Stimulated activated CD8-positive, alpha-beta memory T cell treated with anti-CD3 and anti-CD28 coated beads, Interleukin-7, amount 100 ng/mL, for 24 hours (primary cell): Measurements from ENCODE around the gene TTC12.
"Not testable (repeated sequence)": the region's sequence is repeated elsewhere in the genome, so short reads cannot be mapped to it uniquely, and the experiment has no call there.

Experiments used
- DNase-seq: peaks from one replicate; pipeline ENCODE4 v3.0.0-alpha.2; 2020; ENCODE audit warnings: low read depth

TTC12 gene

DNA sequence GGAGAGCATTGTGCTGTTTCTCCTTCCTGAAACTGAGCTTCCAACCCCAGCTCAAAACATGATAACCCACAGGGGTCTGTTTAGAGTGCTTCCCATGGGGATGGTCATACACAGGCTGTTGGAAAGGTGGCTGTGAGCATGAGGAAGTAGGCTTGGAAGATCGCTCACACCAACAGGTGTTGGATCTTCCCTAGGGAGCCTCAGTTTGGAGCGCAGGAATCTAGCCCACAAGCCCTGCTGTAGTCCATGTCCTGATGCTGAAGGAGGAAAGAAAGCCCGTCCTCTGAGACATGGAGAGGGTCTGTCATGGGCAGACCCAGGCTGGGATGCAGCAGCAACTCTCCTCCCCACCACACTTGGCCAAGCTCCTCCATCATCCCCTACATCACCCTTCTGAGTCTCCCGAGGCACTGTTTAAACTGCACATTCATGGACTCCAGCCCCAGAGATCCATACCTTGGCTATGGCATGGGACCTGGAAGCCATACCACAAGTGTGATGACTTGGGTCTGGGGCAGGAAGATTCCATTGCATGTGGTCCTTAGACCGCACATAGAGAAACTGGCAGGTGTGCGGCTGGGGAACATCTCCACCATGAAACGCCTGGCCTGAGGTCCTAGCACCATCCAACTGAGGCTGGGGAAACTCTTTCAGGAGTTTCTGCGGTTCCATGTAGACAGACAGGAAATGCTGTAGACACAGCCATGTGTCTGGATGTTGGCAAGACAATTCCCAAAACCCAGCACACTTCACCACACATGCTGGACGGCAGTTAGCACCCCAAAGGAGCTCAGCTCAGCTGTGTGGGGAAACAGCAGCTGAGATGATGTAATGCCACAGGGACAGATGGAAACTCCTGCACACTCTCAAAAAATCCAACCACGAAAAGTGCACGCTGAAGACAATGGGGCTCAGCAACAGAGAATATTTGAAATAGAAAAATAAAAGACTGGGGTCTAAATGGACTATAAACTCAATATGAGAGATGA lies 27.6 kb upstream of the TTC12 start:
- DNase-seq = no peak

DNA sequence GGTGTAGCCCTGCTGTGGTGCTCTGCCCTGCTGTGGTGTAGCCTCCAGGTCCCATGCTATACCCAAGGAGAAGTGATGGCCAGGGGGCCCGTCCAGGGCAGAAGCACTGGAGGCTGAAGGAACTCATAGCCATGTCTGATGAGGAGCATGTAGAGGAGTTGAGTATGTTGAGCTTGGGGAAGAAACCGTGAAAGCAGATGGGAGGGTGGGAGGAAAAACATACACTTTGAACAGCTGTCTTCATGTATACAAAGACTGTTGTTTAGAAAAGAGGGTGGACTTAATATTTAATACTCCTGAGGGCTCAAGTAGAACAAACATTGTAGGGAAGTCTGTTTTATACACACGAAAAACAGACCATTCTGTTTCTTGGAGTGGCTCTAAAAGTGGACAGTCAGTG lies 26.6 kb upstream of the TTC12 start:
- DNase-seq = no peak

DNA sequence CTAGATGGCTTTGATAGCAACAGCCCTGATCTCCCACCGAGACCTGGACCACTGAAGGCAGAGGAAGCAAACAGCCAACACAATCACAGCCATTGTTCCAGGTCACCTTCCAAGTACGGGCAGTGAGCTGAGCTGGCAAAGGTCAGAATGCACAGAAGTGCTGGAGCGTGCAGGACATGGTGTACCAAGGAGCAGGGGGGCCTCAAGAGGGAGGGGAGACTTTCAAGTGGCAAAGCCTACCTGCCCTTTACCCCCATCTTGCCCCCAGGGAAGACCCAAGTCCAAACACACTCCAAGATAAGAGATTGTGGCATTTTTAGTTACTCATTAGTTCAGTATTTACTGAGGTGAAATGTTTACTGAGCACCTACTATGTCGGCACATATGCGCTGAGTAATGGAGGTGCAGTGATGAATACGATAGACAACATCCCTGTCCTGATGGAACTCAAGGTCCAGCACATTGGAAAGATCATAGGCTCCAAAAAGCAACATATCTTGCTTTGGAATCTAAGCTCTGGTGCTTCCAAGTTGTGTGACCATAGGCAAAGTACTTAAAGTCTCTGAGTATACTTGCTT lies 26.0 kb upstream of the TTC12 start:
- no peak for DNase-seq

DNA sequence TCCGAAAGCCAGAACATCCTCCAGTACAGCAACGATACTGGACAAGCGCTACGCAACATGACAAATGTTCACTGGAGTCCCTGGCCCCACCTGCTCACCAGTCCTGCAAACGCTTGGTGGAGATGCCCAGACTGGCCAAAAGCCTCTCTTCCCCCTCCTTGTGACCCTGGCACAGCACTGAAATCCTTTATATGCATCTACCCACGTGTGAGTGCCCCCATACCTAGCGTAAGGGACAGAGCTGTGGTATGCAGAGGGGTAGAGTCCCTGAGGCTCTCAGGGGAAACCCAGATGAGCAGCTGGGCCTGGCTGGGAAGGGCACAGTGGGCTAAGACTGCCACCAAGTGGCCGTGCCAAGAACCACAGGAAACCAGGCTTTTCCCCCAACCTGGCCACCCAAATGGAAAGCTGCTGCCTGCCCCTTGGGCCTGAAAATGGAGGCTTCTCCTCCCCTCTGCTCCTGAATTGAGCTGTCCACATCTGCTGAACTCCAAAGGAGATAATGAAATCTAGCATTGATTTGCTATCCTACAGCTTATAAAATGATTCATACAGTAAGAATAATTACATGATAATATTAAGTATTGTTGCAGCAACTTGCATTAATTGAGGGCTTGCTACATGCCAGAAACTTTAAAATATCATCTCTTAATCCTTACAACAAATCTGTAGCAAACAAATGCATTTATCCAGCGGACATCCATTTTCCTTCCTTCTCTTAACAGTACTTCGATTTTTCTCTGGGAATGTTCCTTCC lies 24.8 kb upstream of the TTC12 start:
- peak; percentile 42 for DNase-seq

DNA sequence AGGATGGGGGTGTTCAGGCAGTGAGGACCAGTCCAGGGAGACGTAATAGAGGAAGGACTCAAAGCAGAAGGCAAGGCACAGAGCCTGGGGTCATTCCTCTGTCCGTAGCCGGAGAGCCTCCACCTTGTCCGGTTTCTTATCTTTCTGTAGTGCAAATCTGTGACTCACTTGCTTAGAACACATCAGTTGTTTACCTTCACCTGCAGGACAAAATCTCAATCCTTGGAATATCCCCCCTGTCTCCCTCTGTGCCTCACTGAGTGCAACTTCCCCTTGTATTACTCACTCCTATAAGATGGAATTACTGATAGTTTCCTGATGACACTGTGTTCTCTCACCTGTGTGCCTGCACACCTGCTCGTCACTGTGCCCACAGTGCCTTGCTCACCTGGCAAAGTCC lies 20.4 kb upstream of the TTC12 start:
- DNase-seq = no peak

DNA sequence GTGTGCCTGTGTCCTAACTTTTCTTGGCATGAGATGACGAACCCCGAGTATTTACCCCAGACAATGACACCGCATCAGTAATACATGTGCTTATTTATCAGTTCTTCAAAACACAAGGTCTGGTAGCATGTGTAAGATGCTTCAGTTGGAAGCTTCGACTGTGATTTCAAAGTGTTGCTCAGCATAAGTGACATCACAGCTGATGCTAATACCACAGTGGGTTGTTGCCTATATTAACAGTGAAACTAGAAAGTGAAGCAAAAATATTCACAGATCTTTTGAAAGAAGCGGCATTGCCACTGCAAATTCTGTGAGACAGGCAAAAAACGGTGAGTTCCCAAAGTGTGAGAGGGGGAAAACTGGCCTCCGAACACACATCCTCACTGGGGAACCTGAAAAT lies 18.4 kb upstream of the TTC12 start:
- DNase-seq = no peak

DNA sequence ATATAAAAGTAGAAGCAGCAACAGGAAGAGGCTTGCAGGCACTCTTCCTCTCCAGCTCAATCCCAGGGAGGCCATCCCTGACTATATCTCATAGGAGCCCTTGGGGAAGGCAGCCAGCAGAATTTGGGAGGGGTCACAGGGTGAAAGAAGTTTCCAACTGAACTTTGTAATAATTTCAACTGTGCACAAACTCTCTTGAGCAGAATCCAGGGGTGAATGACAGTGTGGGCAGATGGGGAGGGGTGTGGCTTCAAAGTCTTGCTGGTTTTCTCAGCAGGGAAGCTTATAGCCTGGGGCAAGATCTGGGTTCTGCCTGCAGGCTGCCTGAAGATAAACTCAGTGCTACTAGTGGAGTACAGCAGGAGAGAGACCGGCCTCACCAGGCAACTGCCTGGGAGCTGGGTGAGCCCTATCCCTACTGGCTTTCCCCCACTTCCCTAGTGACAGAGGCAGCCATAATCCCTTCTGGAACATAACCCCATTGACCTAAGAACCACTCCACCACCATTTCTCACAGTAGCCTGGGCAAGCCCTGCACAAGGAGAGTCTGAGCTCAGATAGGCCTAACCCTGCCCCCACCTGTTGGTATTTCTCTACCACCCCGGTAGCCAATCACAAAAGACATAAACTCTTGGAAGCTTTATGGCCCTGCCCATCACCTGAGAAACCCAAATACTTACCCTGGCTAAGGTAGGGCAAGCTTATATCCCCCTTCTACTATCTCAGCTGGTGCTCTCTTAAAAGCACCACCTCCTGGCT lies 17.8 kb upstream of the TTC12 start:
- no peak for DNase-seq

DNA sequence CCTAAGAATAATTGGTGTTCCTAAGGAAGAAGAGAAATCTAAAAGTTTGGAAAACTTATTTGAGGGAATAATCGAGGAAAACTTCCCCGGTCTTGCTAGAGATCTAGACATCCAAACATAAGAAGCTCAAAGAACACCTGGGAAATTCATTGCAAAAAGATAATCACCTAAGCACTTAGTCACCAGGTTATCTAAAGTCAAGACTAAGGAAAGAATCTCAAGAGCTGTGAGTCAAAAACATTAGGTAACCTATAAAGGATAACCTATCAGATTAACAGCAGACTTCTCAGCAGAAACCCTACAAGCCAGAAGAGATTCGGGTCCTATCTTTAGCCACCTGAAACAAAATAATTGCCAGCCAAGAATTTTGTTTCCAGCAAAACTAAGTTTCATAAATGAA lies 15.9 kb upstream of the TTC12 start:
- DNase-seq = not testable (repeated sequence)

DNA sequence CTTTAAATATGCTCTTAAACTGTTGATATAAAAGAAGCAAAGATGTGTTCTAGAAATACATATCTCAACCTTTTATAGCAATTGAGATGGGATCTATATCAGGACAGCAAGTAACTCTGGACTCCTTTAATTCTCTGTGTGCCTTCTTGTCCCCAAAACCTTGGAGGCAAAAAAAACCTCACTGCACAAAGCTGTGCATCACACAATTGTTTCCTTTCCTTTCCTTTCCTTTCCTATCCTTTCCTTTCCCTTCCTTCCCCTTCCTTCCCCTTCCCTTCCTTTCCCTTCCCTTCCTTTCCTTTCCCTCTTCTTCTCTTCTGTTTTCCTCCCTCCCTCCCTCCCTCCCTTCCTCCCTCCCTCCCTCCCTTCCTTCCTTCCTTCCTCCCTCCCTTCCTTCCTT lies 9.5 kb upstream of the TTC12 start:
- DNase-seq = no peak

DNA sequence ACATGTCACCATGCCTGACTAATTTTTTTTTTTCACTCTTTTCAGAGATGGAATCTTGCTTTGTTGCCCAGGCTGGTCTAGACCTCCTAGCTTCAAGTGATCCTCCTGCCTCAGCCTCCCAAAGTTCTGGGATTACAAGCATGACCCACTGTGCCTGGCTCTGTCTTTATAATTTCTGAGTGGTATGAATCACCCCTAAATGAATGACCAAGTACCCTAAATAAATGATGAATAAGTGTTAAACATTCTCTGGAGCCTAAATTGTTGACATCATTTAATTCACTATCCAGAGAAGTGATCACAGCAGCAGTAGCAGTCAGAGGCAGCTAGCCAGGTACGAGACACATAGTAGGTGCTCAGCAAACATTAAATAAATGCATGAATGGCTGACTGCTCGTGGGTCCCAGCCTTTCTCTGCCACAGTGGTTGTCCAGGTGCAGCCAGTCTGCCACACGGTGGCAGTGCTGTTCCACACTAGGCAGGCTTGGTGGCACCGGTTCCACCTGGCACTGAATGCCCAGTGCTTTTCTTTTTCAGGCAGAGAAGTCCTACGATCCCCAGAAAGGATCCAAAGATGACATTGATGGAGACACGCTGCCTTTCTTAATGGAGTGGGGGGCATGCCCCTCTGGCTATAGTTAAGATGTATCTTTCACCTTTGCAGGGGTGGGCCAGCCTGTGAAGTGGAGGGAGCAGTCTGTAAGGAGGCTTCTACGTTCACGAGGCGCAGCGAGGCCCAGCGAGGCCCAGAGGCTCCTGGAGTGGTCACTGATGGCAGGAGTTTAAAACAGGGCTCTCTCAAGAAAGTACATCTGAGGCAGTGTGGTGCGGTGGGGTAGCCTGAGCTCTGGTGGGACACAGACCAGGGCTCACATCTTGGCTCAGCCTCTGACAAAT lies 8.7 kb upstream of the TTC12 start:
- DNase-seq = peak; percentile 35

DNA sequence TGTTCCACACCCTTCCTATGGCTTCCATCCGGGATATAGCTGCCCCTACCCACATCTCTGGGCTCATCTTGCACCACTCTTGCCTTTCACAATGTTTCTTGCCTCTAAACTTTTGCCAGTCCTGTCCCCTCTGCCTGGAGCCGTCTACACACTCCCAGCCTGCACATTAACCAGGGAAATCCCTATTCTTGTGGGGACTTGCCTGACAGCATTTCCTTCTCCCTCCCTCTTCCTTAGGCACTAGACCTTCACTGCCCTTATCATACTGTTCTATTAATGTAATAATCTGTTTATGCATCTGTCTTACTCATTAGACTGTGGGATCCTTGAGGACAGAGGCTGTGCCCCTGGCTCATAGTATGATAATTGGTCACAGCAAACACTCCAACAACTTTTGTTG lies 5.8 kb upstream of the TTC12 start:
- DNase-seq = no peak

DNA sequence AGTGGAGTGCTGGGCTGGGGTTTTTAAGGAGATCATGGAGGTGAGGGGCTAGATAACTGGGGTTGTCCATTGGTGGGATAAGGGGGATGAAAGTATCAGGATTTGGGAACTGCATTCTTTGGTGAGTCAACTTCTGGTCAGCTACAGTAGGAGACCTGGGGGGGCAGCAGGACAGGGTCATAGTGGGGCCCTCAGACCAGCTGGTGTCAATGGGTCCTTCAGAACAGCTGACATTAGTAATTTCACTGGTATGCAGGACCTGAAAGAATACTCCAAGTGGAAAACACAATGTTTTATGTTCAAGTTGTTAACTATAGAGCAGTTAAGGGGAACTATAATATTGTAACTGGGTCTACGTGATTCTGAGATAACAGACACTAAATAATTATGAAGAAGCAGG lies 2.8 kb upstream of the TTC12 start:
- no peak for DNase-seq

DNA sequence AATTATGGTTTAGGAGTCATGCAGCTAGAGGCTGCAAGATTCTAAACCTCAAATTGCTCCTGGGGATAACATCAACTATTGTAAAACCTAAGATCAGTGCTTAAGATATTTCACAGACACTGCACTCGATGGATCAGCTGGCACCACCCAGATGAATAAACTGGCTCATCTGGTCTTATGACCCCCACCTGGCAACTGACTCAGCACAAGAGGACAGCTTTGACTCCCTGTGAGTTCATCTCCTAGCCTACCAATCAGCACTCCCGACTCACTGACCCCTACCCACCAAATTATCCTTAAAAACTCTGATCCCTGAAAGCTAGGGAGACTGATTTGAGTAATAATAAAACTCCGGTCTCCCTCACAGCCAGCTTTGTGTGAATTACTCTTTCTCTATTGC lies 782 bp upstream of the TTC12 start:
- DNase-seq = no peak

DNA sequence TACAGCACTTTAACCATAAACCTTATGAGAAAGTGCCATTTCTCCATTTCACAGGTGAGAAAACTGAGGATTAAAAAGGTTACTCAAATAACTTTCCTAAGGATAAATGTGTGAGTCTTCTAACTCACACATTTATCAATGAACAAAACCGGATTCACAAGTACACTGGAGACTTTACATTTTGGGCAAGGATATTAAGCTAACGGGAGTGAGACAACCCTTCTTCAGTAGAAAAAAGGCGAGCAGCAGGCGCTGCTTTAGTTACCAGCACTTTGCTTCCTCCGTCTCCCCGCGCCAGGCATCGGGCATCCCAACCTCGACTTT lies 356 bp upstream of the TTC12 start:
- no peak for DNase-seq

DNA sequence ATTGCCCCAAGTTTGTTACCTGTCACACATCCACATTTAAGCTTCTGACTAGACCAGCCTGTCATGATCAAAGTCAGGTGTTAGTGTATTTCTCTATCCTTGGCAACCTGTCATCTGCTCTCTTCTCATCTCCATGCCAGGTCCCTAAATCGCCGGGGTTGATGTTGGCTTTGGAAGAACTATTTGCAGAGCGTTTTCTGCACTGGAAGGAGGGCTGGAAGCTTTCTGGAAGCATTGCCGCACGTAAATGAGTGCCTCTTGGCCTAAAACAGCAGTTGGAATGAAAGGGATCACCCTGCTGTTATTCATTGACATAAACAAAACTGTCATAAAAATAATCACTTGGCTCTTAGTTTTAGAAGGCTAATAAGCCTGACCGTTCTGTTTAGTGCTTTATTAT lies 1.4 kb downstream of the TTC12 start:
- DNase-seq = no peak

DNA sequence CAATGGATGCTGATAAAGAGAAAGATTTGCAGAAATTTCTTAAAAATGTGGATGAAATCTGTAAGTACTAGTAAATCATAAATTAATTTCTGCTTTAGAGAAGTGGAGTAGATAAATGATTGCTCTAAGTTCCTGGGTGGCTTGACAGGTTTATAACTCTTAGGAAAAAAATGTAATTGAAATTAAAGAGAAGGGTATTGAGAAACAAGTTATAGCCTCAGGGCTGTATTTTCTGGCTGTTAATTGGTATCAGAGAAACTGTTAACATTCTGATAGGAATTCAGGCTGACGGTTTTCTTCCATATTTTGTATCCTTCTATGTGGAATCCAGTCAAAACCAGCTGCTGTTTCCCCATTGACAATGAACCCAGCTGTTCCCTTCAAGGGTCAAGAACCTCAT lies 1.9 kb downstream of the TTC12 start:
- no peak for DNase-seq

DNA sequence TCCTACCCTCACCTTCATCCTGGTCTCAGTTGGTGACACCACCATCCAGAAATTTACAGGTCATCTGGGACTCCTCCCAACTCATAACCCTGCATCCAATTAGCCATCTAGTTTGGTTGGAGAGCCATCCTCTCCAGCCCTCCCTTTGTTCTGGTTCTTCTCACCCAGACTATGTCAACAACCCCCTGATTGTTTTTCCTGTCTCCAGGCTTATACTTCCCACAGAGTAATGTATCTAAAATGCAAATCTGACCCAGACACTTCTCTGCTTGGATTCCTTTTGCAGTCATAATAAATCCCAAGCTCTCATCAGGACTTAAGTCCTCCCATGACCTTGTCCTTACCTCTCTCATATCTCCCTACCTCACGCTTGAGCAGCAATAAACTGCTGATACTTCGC lies 3.0 kb downstream of the TTC12 start:
- no peak for DNase-seq

DNA sequence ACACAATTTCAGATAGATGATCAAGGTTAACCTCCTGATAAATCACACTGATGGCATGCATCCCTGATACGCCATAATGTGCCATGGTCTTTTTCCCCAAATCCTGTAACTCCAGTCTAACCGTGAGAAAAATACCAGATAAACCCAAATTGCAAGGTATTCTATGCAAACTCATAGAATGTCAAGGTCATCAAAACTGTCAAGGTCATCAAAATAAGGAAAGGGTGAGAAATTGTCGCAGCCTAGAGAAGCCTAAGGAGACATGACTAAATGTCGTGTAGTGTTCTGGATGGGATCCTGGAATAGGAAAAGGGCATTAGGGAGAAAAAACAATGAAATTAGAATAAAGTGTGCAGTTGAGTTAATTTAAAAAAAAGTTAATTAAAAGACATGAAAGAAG lies 4.7 kb downstream of the TTC12 start:
- no peak for DNase-seq

DNA sequence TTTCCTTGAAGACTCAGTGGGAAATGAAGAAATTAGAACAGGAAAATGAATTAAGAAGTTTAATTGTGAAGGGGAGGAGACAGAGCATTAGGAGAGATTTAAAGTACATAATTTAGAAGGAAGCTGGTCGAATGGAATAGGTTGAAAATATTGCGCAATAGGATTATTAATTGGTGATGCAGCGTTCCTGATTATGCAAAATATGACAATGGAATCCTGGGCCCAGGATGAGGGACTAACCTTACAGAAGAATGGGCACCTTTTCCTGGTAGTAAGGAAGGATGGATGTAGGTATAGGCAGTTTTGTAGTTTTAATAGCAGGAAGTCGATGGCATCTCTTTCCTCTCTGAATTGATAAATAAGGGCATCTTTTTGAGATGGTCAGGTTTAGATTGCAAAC lies 7.8 kb downstream of the TTC12 start:
- no peak for DNase-seq

DNA sequence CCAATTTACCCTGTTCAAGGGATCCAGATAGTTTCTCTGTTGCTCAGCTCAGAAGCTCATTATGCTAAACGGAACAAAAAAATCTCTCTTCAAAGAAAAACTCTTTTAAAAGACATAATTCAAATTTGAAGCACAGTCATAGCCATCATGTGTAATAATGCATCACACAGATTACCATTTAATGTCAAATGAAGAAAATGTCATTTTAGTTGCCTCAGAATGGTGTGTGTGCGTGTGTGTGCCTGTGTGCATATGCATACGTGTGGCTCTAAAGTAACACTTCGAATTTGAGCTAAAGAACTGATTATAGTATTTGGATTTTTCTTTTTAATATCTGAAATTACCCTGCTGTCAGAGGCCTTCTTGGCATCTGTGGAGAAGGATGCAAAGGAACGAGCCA lies 9.9 kb downstream of the TTC12 start:
- no peak for DNase-seq

DNA sequence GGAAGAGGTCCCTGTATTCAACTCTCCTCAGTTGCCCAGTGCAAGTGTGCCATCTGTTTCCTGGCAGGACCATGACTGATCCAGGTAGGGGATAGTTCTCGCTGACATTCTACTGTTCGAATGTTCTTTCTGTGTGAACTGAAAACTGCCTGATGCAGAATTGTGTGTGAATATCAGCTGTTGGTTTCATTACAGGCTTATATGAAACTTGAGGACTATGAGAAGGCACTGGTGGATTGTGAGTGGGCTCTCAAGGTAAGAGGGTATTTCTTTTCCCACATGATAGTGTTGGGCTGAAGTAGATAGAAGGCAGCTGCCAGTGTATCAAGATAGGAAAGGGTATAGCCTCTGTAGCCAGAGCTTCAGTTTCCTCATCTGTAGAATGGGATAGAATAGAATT lies 15.3 kb downstream of the TTC12 start:
- DNase-seq = no peak
